GM12892 (cell line): ENCODE measurements around the gene TMEM9B.

ENCODE experiments used
- POLR2AphosphoS5 ChIP-seq: IDR thresholded peaks from 2 replicates; pipeline ENCODE4 v1.6.1; 2011; ENCODE audit warnings: low read depth, low read length, control low read depth
- TAF1 ChIP-seq: IDR thresholded peaks from 2 replicates; pipeline ENCODE4 v1.6.1; 2011; ENCODE audit warnings: low read depth, mild to moderate bottlenecking, control low read depth, low read length, borderline replicate concordance

DNA sequence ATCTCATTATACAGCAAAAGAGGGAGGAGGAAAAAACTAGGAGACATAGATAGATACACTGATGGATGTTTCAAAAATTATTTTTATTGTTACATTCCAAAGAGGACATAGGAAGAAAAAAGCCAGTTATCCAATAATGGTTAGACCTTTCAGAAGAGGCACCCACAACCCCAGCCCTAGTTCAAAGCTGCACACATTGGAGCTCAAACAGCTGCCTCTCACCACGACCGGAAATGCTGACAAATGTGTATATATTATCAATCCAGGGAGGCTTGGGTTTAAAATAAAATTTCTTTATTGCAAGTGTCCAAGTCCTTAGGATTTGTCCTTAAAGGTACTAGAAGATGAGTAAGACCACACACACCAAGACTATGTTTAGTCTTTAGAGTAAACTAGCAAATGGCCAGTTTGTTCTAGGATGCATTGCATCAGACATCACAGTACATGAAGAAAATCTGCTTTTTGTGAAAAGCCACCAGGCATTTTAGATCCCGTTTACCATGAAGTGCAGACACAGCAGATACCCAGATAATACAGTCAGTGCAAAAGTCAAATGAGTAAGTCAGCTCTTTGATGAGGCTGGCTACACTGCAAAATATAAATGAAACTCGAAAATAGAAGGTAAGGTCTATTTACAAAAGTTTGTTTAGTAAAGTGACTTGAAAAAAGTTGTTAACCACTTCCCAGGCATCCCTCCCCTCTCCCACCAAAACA, 16.9 kb downstream of the TMEM9B start:
- no peak for TF ChIP-seq TAF1
- TF ChIP-seq POLR2AphosphoS5 = no peak
